Left ventricle myocardium superior (tissue), 1 donor: Measurements from ENCODE around the gene E2F6. TPM values are rescaled to one million over a fixed set of nuclear protein-coding genes. Genes with fewer than 3 reads are reported as not detected.

Source experiments
- ATAC-seq: fragments of 200-7000 bp; cut with Tn5 transposase; one replicate; pipeline ENCODE4 v1.9.1; 2020; ENCODE audit warnings: mild to moderate bottlenecking, moderate library complexity
- DNase-seq: peaks from one replicate; pipeline ENCODE4 v3.0.0-alpha.2; 2020
- intact Hi-C: fragments of 100-400 bp; cut with micrococcal nuclease; formaldehyde crosslinking; loops from one replicate; pipeline ENCODE4 v1.11.0; 2022
- long read RNA-seq: library from polyadenylated mRNA; unstranded; transcript quantifications from one replicate; pipeline ENCODE4 v2.0.0, GENCODE V29; 2021
- total RNA-seq: library from RNA; stranded (reverse); fragmentation: NEBNext Ultra II Directional; extraction: Animal tissue kit (Norgen Biotek cat#: 25700); gene quantifications from one replicate; pipeline ENCODE4 v1.2.1, GENCODE V29; 2021
- donor health status: DM: no; HTN: yes; CAD: no; lungs with severe emphysema.

E2F6 gene
- 12.6 TPM for total RNA-seq
- long read RNA-seq, transcript E2F6-206 (8 exons, 3,296 nt), result major isoform, 6 of 18 reads
- long read RNA-seq, partial matches to known transcripts, result 2 of 18 reads
- long read RNA-seq, other reads (novel, unspliced or antisense), result 4 of 18 reads

GRCh38 chr2:11465485-11466306, at the start of gene E2F6:
Gene E2F6, minus strand, starts transcription at chr2:11466161. Its CDS starts 282 bp downstream, at chr2:11465879.
- intact Hi-C loops, result no loop called here
- ATAC-seq (peak; percentile 95), DNase-seq (peak; percentile 95)

- intact Hi-C loops, result no loop called here
- no peak for ATAC-seq
Measured at GRCh38 chr2:11515490-11515981, 49.6 kb upstream of the E2F6 start.

GRCh38 chr2:11514904-11515303, 48.9 kb upstream of the E2F6 start:
- ATAC-seq (no peak), DNase-seq (no peak)
- intact Hi-C loops, result no loop called here

More at GRCh38 chr2:11515490-11515981, 49.6 kb upstream of the E2F6 start:
- no peak for DNase-seq

- no peak for ATAC-seq
- no peak for DNase-seq
- intact Hi-C loops, result no loop called here
Measured at GRCh38 chr2:11514081-11514730, 48.2 kb upstream of the E2F6 start.

- DNase-seq (no peak), ATAC-seq (no peak)
- intact Hi-C loops, result no loop called here
Measured at GRCh38 chr2:11513319-11513718, 47.4 kb upstream of the E2F6 start.

GRCh38 chr2:11512431-11512830, 46.5 kb upstream of the E2F6 start:
- intact Hi-C loops, result no loop called here
- no peak for ATAC-seq
- DNase-seq, result no peak

- intact Hi-C loops, result no loop called here
- ATAC-seq, result no peak
Measured at GRCh38 chr2:11509657-11510360, 43.8 kb upstream of the E2F6 start.

GRCh38 chr2:11508279-11508678, 42.3 kb upstream of the E2F6 start:
- DNase-seq, result no peak
- ATAC-seq, result no peak
- intact Hi-C loops, result no loop called here

More at GRCh38 chr2:11509657-11510360, 43.8 kb upstream of the E2F6 start:
- DNase-seq, result no peak

GRCh38 chr2:11507517-11507916, 41.6 kb upstream of the E2F6 start:
- ATAC-seq (no peak), DNase-seq (no peak)
- intact Hi-C loops, result no loop called here

- ATAC-seq, result peak; percentile 82
- DNase-seq, result no peak
- intact Hi-C loops, result no loop called here
Measured at GRCh38 chr2:11506611-11506969, 40.6 kb upstream of the E2F6 start.

GRCh38 chr2:11505652-11506610, 40.0 kb upstream of the E2F6 start:
- DNase-seq (no peak), ATAC-seq (peak; percentile 20)
- intact Hi-C loops, result no loop called here

GRCh38 chr2:11503354-11503927, 37.5 kb upstream of the E2F6 start:
- ATAC-seq (no peak), DNase-seq (no peak)
- intact Hi-C loops, result no loop called here

GRCh38 chr2:11502740-11503292, 36.9 kb upstream of the E2F6 start:
- intact Hi-C loops, result no loop called here
- ATAC-seq (no peak), DNase-seq (no peak)

- intact Hi-C loops, result no loop called here
- no peak for ATAC-seq
- DNase-seq, result no peak
Measured at GRCh38 chr2:11500702-11501303, 34.8 kb upstream of the E2F6 start.

- intact Hi-C loops, result no loop called here
- DNase-seq (no peak), ATAC-seq (no peak)
Measured at GRCh38 chr2:11499081-11499743, 33.3 kb upstream of the E2F6 start.

GRCh38 chr2:11498543-11499034, 32.6 kb upstream of the E2F6 start:
- intact Hi-C loops, result no loop called here
- ATAC-seq (peak; percentile 96), DNase-seq (peak; percentile 94)
